ENCODE data around the gene FSTL5. TPM values are rescaled to one million over a fixed set of nuclear protein-coding genes. Genes with fewer than 3 reads are reported as not detected.
A peak's percentile ranks its signal among the peaks of the same experiment; 100 is the strongest.
"Not testable (repeated sequence)": the region's sequence is repeated elsewhere in the genome, so short reads cannot be mapped to it uniquely, and the experiment has no call there.

The FSTL5 gene
- total and polyA plus RNA-seq, 5 experiments from 2014 or later = not detected

DNA sequence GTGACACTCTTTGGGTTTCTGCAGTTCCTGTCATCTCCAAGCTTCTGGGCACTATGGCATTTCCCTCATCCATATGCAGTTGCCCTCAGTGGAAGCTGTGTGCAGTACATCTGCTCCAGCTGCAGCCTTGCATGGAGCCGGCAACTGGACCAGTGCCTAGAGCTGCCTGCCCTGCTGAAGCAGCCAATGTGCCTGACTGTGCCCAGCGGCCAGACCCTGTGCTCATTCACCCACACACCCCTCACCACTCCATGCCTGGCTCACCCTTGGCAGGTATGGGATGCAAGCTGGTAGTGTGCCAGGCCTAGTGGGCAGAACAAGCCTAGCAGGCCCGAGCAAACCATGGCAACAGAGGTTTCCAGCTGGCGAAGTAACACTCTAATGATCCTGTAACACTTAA lies 370.8 kb downstream of the FSTL5 start:
- no peak overlapping the region for H3K4me3 Mint-ChIP-seq
- H3K36me3 Mint-ChIP-seq = no peaks in the 10 kb centered on the region
- no peak overlapping the region for H3K27ac Mint-ChIP-seq
- H3K27me3 Mint-ChIP-seq = no peaks in the 10 kb centered on the region
- no peak for DNase-seq
- ATAC-seq = no peak
- POLR2A ChIA-PET = no interaction called here
- H3K9me3 Mint-ChIP-seq = peaks cover 0 to 10% (median 2%) of the 10 kb centered on the region in 9 donors
- H3K4me1 Mint-ChIP-seq = no peaks in the 10 kb centered on the region

DNA sequence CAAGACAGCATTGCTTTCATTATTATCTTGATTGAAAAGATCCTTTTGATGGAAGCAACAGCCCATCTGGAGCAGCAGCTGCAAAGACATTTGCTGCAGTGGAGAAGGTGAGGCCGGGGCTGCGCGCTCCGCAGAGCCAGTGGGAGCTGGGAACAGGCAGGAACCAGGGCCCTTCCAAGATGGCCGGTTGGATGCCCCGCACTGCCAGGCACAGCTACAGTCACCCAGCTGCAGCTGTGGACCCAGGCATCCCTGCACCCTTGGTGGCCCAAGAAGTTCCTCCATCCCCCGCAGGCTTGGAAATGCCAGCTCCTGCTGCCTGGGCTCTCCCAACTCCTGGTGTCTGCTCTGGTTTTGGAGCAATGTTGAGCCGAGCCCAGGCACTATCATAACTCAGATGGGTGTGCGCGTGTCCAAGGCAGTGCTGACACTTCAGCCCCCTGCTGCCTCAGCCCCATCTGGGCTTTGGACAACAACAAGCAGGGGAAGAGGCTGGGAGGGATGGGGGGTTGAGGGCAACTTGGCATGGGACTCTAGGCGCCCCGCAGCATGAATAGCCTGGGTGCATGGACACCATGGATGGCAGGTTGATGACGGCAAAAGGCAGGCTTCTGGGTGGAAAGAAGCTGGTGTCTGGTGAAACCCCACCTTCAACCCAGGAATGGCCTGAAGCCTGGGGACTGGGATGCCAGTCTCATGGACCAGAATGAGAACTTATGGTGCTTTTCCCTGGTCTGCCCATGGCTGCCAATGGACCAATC lies 371.8 kb downstream of the FSTL5 start:
- POLR2A ChIA-PET = no interaction called here
- ATAC-seq (no peak), DNase-seq (peak in 1 of 10 donors; percentile 58)
- no peak overlapping the region for H3K4me3 Mint-ChIP-seq
- H3K27me3 Mint-ChIP-seq = no peaks in the 10 kb centered on the region
- H3K9me3 Mint-ChIP-seq = peaks cover 0 to 10% (median 2%) of the 10 kb centered on the region in 9 donors
- no peak overlapping the region for H3K27ac Mint-ChIP-seq
- no peaks in the 10 kb centered on the region for H3K4me1 Mint-ChIP-seq
- no peaks in the 10 kb centered on the region for H3K36me3 Mint-ChIP-seq

DNA sequence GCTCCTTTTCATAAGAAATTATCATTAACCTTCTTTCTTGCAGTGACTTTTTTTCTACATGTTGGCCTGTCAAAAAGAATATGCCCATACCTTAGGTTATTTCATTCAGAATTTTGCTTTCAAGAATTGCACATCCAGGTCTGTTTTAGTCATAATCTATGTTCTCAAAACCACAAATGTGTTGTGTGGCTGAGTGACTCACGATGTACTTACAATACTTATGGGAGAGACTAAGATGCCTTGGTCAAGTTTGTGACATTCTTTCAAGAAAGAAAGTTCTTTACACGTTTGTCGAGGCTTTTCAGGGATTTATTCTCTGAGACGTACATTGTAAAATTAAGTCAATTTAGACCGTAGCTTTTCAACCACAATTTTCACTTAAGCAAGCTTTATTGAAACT lies 396.7 kb downstream of the FSTL5 start:
- Mint-ChIP-seq H3K9me3 (peaks cover 0 to 23% (median 5%) of the 10 kb centered on the region in 9 donors), H3K4me1 (no peaks in the 10 kb centered on the region), H3K4me3 (no peak overlapping the region), H3K27me3 (no peaks in the 10 kb centered on the region), H3K27ac (no peak overlapping the region), H3K36me3 (no peaks in the 10 kb centered on the region)
- DNase-seq (no peak), ATAC-seq (no peak)
- POLR2A ChIA-PET = no interaction called here

DNA sequence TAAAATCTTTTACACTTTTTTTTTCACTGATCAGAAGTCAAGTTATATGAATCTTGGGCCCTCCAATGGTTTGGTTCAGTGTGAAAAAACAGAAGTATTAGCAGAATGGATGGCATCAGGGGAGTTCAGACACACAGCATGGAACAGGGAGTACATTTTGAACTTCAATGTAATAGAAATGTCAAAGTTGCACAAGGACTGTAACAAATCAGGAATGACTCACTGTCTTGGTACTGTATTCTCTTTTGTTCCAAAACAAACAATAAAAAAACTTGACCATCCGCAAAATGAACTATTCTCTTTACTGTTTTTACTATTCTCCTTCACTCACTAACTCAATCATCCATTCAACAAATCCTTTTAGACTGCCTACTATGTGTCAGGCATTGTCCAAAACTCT lies 401.0 kb downstream of the FSTL5 start:
- H3K27ac Mint-ChIP-seq = no peak overlapping the region
- H3K9me3 Mint-ChIP-seq = peaks cover 0 to 12% (median 2%) of the 10 kb centered on the region in 9 donors
- ATAC-seq (no peak), DNase-seq (no peak)
- no peaks in the 10 kb centered on the region for H3K4me1 Mint-ChIP-seq
- no peaks in the 10 kb centered on the region for H3K36me3 Mint-ChIP-seq
- H3K4me3 Mint-ChIP-seq = no peak overlapping the region
- no peaks in the 10 kb centered on the region for H3K27me3 Mint-ChIP-seq
- POLR2A ChIA-PET = no interaction called here

DNA sequence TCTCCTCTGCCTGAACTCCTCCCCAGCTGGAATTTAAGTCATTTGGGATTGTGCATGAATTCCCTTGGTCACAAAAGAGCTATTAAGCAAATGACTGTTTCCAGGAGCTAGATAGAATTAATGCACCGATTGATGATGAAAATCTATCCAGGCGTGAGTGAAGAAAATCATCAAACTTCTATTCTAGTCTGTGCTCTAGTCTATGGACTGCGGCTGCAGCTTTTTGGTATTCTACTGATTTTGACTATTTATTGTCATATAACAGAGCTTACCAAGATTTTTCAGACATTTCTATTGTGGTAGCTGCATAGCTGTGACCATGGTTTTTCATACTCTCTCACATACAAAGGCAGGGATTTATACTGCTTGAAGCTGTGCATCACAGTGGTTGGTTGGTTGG lies 403.8 kb downstream of the FSTL5 start:
- no peak overlapping the region for H3K27ac Mint-ChIP-seq
- ATAC-seq = no peak
- H3K4me3 Mint-ChIP-seq = no peak overlapping the region
- no peaks in the 10 kb centered on the region for H3K36me3 Mint-ChIP-seq
- POLR2A ChIA-PET = no interaction called here
- no peaks in the 10 kb centered on the region for H3K27me3 Mint-ChIP-seq
- peaks cover 0 to 9% (median 0%) of the 10 kb centered on the region in 9 donors for H3K9me3 Mint-ChIP-seq
- DNase-seq = no peak
- H3K4me1 Mint-ChIP-seq = no peaks in the 10 kb centered on the region

DNA sequence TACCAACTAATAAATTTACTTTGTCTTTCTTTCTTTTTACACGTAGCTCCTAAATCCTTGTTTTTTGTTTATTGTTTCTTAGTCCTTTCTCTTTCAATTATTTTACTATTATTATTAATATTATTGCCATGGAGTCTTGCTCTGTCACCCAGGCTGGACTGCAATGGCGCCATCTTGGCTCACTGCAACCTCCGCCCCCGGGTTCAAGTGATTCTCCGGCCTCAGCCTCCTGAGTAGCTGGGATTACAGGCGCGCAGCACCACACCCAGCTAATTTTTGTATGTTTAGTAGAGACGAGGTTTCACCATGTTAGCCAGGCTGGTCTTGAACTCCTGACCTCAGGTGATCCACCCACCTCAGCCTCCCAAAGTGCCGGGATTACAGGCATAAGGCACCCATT lies 405.4 kb downstream of the FSTL5 start:
- H3K4me3 Mint-ChIP-seq, ATAC-seq, DNase-seq, H3K27ac Mint-ChIP-seq, H3K4me1 Mint-ChIP-seq, H3K36me3 Mint-ChIP-seq, POLR2A ChIA-PET, H3K9me3 Mint-ChIP-seq, H3K27me3 Mint-ChIP-seq: not testable (repeated sequence)

DNA sequence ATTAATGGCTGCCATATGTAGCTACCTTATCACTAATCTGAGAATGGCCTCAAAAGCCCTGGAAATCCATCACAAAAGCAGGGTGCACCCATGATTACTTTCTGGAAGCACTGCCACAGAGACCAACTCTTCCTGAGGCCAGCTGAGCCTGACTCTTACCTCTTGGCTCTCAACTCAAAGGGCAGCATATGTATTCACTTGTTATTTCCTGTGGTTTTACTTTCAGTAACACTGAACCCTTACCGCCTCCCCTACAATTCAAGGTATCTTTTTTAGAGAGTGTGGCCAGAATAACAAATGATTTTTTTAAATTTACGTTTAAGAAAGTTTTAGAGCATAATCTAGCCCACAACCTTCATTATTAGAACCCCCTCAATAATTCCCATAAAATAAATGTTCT lies 434.9 kb downstream of the FSTL5 start:
- no peak for ATAC-seq
- no peaks in the 10 kb centered on the region for H3K4me1 Mint-ChIP-seq
- POLR2A ChIA-PET = no interaction called here
- no peak overlapping the region for H3K4me3 Mint-ChIP-seq
- no peaks in the 10 kb centered on the region for H3K27me3 Mint-ChIP-seq
- no peak for DNase-seq
- peaks cover 0 to 35% (median 7%) of the 10 kb centered on the region in 9 donors for H3K9me3 Mint-ChIP-seq
- H3K27ac Mint-ChIP-seq = no peak overlapping the region
- H3K36me3 Mint-ChIP-seq = no peaks in the 10 kb centered on the region

DNA sequence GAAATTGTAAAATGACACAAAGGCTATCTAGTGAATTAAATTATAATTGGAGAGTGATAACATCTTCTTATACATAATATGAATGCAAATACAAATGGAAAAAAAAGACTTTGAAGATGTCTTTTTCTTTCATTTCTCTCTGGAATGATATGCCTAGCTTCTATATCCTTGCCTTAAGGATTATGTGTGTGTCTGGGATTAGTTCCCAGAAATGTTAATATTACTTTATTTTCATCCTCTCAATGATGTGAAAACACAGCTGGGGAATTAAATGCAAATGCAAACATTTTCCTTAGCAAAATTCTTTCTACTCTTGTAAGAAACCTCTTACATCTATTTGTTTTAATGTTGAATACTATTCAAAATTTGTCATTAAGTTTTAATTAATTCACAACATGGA lies 441.9 kb downstream of the FSTL5 start:
- no peak for ATAC-seq

DNA sequence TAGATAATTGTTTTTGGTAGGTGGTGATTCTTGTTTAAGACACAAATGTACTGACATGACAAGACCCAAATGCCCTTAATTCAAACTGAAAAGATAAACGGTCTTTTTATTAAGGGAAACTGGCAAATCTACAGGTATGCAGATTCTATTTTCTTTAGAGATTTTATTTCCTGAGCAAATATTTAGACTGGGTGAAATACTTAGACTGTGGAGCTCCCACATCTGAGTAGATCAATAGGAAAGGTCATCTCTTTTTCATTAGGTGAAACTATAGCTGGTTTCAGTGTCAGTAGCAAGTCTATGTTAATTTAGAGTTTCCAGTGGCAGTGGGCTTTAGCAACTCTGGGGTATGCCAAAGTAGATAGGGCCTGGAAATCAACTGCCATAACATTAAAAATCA lies 446.7 kb downstream of the FSTL5 start:
- no peak for ATAC-seq
- Mint-ChIP-seq H3K27me3 (no peaks in the 10 kb centered on the region), H3K27ac (no peak overlapping the region), H3K36me3 (no peaks in the 10 kb centered on the region), H3K9me3 (peaks cover 1 to 13% (median 6%) of the 10 kb centered on the region in 9 donors), H3K4me3 (no peak overlapping the region), H3K4me1 (no peaks in the 10 kb centered on the region)
- no peak for DNase-seq
- POLR2A ChIA-PET = no interaction called here

More for the DNA sequence above, 441.9 kb downstream of the FSTL5 start:
- H3K27ac Mint-ChIP-seq = no peak overlapping the region
- H3K4me3 Mint-ChIP-seq = no peak overlapping the region
- no peaks in the 10 kb centered on the region for H3K36me3 Mint-ChIP-seq
- POLR2A ChIA-PET = no interaction called here
- no peak for DNase-seq
- no peaks in the 10 kb centered on the region for H3K27me3 Mint-ChIP-seq
- H3K9me3 Mint-ChIP-seq = peaks cover 0 to 11% (median 0%) of the 10 kb centered on the region in 9 donors
- no peaks in the 10 kb centered on the region for H3K4me1 Mint-ChIP-seq

DNA sequence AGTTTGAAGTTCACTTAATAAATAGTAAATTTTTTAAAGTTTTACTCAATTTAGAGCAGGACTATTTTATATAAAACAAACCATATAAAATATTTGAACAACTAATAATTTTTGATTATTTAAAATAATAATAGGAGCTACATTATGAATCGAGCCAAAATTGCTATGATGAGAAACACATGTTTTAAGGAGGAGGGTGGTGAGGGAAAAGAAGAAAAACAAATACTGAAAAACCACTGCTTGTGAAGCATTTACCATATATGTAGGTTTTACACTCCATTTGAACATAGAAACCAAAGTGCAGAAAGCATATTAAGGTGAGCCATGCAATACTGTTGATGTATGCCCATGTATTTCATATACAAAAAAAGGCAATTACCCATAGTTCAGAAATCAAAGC lies 448.9 kb downstream of the FSTL5 start:
- POLR2A ChIA-PET = no interaction called here
- no peaks in the 10 kb centered on the region for H3K36me3 Mint-ChIP-seq
- peaks cover 1 to 20% (median 6%) of the 10 kb centered on the region in 9 donors for H3K9me3 Mint-ChIP-seq
- no peak overlapping the region for H3K4me3 Mint-ChIP-seq
- no peaks in the 10 kb centered on the region for H3K4me1 Mint-ChIP-seq
- ATAC-seq (no peak), DNase-seq (no peak)
- no peaks in the 10 kb centered on the region for H3K27me3 Mint-ChIP-seq
- H3K27ac Mint-ChIP-seq = no peak overlapping the region

DNA sequence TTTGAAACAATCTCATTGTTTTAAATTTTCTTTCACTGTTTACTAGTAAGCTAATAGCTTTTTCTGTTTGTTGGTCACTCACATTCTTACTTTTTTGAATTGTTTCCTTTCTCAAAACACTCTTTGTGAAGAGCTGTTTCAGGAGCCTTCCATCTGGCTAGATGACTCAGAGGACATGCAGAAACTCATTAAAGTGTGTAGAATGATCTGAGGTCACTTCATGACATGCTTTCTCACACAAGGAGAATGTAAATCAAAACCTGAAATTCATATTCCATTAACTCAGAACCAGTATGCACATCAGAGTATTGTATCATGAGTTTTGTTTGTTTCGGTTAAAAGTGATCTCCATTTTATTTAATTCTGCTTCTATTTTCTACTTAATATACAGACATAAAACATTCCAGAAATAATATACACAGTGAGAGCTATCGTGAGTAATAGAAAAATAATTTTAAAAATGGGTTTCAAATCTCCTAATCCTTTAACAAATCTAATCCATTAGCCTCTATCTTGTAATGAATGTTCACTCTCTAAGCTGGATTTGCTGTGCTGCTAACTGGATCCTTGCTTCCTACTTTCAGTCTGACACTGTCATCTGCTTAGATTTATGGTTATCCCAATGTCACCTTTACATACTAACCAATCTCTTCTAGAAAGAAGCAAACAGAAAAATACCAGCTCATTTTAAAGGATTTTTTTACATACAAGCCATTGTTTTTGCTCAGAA lies 449.6 kb downstream of the FSTL5 start:
- ATAC-seq (no peak), DNase-seq (no peak)
- no peaks in the 10 kb centered on the region for H3K4me1 Mint-ChIP-seq
- POLR2A ChIA-PET = no interaction called here
- H3K27ac Mint-ChIP-seq = no peak overlapping the region
- no peak overlapping the region for H3K4me3 Mint-ChIP-seq
- peaks cover 1 to 20% (median 6%) of the 10 kb centered on the region in 9 donors for H3K9me3 Mint-ChIP-seq
- no peaks in the 10 kb centered on the region for H3K27me3 Mint-ChIP-seq
- H3K36me3 Mint-ChIP-seq = no peaks in the 10 kb centered on the region

DNA sequence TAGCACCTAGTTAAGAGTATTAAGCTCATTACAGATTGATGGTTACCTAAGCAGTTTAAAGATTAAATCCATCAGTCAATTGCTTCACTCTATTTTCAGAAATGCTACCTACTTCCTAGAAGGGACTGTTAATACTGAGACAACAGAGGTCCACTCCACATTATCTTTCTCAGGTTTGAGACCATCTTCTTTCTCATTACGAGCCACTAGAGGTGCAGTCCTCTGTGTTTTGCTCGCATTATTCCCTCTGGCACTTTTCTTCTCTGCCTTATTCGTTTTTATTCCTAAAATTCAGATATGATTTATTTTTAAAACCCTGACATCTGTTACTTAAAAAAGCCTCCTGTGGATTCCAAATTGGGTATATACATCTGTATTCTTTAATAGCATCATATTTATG lies 459.1 kb downstream of the FSTL5 start:
- no peak for ATAC-seq
- POLR2A ChIA-PET = no interaction called here
- H3K4me1 Mint-ChIP-seq = no peaks in the 10 kb centered on the region

DNA sequence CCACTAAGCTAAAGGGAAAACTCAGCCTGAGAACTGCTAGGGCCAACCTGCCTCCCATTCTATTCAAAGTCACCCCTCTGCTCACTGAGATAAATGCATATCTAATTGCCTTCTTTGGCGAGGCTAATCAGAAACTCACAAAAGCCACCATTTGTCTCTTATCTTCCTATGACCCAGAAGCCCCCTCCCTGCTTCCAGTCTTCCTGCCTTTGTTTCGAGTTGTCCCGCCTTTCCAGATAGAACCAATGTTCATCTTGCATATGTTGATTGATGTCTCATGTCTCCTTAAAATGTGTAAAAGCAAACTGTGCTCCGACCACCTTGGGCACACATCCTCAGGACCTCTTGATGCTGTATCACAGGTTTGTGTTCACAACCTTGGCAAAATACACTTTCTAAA lies 459.8 kb downstream of the FSTL5 start:
- H3K27me3 Mint-ChIP-seq = no peaks in the 10 kb centered on the region
- no peak overlapping the region for H3K27ac Mint-ChIP-seq
- no peaks in the 10 kb centered on the region for H3K36me3 Mint-ChIP-seq
- H3K9me3 Mint-ChIP-seq = peaks cover 0 to 15% (median 4%) of the 10 kb centered on the region in 9 donors
- no peaks in the 10 kb centered on the region for H3K4me1 Mint-ChIP-seq
- DNase-seq (no peak), ATAC-seq (no peak)
- POLR2A ChIA-PET = no interaction called here
- H3K4me3 Mint-ChIP-seq = no peak overlapping the region

More for the DNA sequence above, 459.1 kb downstream of the FSTL5 start:
- no peak overlapping the region for H3K27ac Mint-ChIP-seq
- H3K36me3 Mint-ChIP-seq = no peaks in the 10 kb centered on the region
- no peaks in the 10 kb centered on the region for H3K27me3 Mint-ChIP-seq
- peaks cover 0 to 15% (median 4%) of the 10 kb centered on the region in 9 donors for H3K9me3 Mint-ChIP-seq
- DNase-seq = no peak
- H3K4me3 Mint-ChIP-seq = no peak overlapping the region
